ENCODE data around the gene RBFOX2.

GRCh38 chr22:36073476-36073875 lies 44.9 kb upstream of the RBFOX2 start:
- TF ChIP-seq CTCF (IDR thresholded peaks at IDR 0.05) (no peak), CHD2 (IDR thresholded peaks at IDR 0.05; ENCODE audit: low read length, partially characterized antibody) (no peak), EZH2phosphoT487 (IDR thresholded peaks at IDR 0.05; ENCODE audit: borderline replicate concordance, low read depth) (no peak), USF2 (IDR thresholded peaks at IDR 0.05; ENCODE audit: borderline replicate concordance, low read depth, low read length) (no peak), REST (IDR thresholded peaks at IDR 0.05; ENCODE audit: low read depth, low read length) (no peak), RAD21 (IDR thresholded peaks at IDR 0.05; ENCODE audit: low read length) (no peak), TEAD4 (IDR thresholded peaks at IDR 0.05; ENCODE audit: borderline replicate concordance, insufficient read depth) (no peak), TAF1 (IDR thresholded peaks at IDR 0.05; ENCODE audit: borderline replicate concordance, low read depth, low read length) (no peak), MAX (IDR thresholded peaks at IDR 0.05; ENCODE audit: low read depth) (no peak), YY1 (IDR thresholded peaks at IDR 0.05; ENCODE audit: low read depth) (no peak), GATA2 (CRISPR knock-in tag; IDR thresholded peaks at IDR 0.05) (no peak), SIN3A (IDR thresholded peaks at IDR 0.05; ENCODE audit: borderline replicate concordance, low read depth, low read length) (no peak), MXI1 (IDR thresholded peaks at IDR 0.05; ENCODE audit: low read depth, low read length) (no peak)
